Mucosa of descending colon (tissue), 3 donors: Measurements from ENCODE around the gene REXO1. TPM values are rescaled to one million over a fixed set of nuclear protein-coding genes. Genes with fewer than 3 reads are reported as not detected.
"Not testable (repeated sequence)": the region's sequence is repeated elsewhere in the genome, so short reads cannot be mapped to it uniquely, and the experiment has no call there.

ENCODE experiments used
- ATAC-seq: fragments of 200-7000 bp; cut with Tn5 transposase; one replicate; pipeline ENCODE4 v1.9.1; 2020; ENCODE audit warnings: mild to moderate bottlenecking, moderate library complexity
- DNase-seq, 3 donors: peaks; one replicate each; pipeline ENCODE4 v3.0.0-alpha.2; 2020
- H3K36me3 ChIP-seq: fragments of 200-600 bp; one replicate; pipeline ENCODE4 v1.8.0; 2021; ENCODE audit warnings: low read depth, mild to moderate bottlenecking
- H3K4me1 ChIP-seq: fragments of 200-600 bp; one replicate; pipeline ENCODE4 v1.8.0; 2021; ENCODE audit warnings: low read depth, mild to moderate bottlenecking
- H3K4me3 ChIP-seq: fragments of 200-600 bp; one replicate; pipeline ENCODE4 v1.8.0; 2021; ENCODE audit warnings: mild to moderate bottlenecking
- H3K9me3 ChIP-seq: fragments of 200-600 bp; one replicate; pipeline ENCODE4 v1.8.0; 2021; ENCODE audit warnings: mild to moderate bottlenecking
- CTCF ChIP-seq: fragments of 200-600 bp; IDR thresholded peaks from one replicate; pipeline ENCODE4 v1.8.0; 2022; ENCODE audit warnings: antibody characterized with exemption, mild to moderate bottlenecking
- intact Hi-C, 2 donors: fragments of 100-400 bp; cut with DNase I in 1 of 2; cut with micrococcal nuclease in 1 of 2; formaldehyde crosslinking; loops; one replicate each; pipeline versions ENCODE4 v1.11.0 to v1.11.1; 2022; cut with DNase I, micrococcal nuclease
- total RNA-seq, 3 donors: library from RNA; stranded (reverse); fragmentation: NEBNext Ultra II Directional in 2 of 3; extraction: Animal tissue kit (Norgen Biotek cat#: 25700) in 2 of 3; gene quantifications; one replicate each; pipeline versions ENCODE4 v1.2.1 to v1.2.4, GENCODE V29; 2021 to 2023
- donor health status: DM: no; HTN: no; CAD: no; lungs with moderate emphysema.
- donor health status: DM: no; HTN: no; CAD: no.
- donor health status: DM: no; HTN: yes; CAD: no.

The REXO1 gene
- total RNA-seq, 3 donors from 2014 or later = 45.4 to 54.3 (median 50.2) TPM

DNA sequence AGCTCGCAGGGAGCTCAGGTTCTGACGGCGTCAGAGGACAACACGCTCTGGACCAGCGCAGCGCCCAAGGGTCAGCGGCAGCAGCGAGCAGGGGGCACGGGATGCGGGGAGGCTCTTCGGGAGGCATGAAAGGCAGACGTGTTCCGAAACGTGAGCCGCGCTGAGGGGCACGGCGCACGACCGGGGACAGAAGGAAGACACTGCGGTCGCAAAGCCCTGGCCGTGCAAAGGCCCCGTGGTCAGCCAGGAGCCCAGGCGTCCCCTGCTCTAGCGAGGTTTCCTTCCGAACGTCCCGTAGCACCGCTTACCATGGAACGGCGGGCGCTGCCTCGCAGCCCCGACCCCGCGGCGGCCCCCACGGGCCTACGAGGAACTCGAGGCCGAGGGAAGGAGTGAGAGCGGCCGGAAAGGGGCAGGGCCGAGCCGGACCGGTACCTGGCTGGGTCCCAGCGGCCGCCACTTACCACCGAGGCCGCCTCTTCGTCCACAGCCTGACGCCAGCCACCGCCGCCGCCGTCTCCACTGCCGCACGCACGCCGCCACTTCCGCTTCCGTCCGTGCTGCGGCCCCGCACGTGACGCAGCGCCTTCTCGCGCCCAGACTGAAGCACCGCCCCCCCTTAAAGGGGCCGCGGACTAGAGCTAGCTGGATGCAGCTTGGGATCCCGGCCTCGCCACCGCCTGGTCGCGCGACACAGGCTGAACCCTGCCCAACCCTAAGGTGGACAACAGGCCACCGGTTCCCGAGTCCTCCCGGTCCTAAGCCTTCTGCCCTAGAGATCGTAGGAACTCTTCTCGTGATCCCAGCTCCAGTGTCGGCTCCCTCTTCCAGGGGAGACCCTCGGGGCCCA is 27.6 kb upstream of the REXO1 start:
- no peak for TF ChIP-seq CTCF
- H3K4me1 ChIP-seq = peaks cover 19% of the 10 kb centered on the region
- no peaks in the 10 kb centered on the region for H3K36me3 ChIP-seq
- H3K9me3 ChIP-seq = no peaks in the 10 kb centered on the region
- DNase-seq (peak; percentile 94 to 98 (median 95)), ATAC-seq (peak; percentile 98)
- intact Hi-C loops = no loop called here
- peak overlapping the region; percentile 80 for H3K4me3 ChIP-seq

- H3K4me3 ChIP-seq = peak overlapping the region; percentile 80
- H3K9me3 ChIP-seq, intact Hi-C loops, H3K36me3 ChIP-seq: not testable (repeated sequence)
- peak in 1 of 3 donors; percentile 3 for DNase-seq
- ATAC-seq = peak; percentile 12
- H3K4me1 ChIP-seq = peaks cover 16% of the 10 kb centered on the region
Observed at GRCh38 chr19:1875265-1875645, 27.0 kb upstream of the REXO1 start.

DNA sequence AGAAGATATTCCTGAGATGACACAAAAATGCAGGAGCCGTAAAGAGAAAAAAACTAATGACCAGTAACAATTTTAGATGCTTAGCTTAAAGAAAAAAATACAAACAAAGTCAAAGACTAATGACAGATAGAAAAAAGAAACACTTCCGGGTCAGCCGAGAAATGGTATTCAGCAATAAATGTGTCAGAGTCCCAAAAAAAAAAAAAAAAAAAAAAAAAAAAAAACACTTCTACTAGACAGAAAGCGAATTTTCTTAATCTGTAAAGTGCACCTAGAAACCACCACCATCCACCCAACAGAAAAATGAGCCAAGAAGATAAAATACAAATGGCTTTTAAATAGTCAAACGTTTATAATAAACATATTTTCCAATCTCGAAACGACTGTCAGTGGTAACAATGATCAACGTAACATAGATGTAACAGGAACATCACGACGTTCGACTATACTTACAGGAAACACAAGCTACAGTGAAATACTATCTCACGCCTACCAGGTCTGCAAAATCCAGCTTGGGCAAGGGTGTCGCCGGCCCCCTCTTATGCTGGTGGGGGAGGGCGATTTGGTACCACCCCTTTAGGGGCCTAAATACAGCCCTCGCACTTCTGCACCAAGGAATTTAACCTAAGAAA is 26.4 kb upstream of the REXO1 start:
- DNase-seq (no peak), ATAC-seq (no peak)
- Histone ChIP-seq H3K4me1 (peaks cover 16% of the 10 kb centered on the region), H3K9me3 (no peaks in the 10 kb centered on the region), H3K36me3 (no peaks in the 10 kb centered on the region), H3K4me3 (no peak overlapping the region)
- intact Hi-C loops = no loop called here
- no peak for TF ChIP-seq CTCF

GRCh38 chr19:1873524-1874473 is 25.5 kb upstream of the REXO1 start:
- no peak for ATAC-seq
- intact Hi-C loops = no loop called here
- Histone ChIP-seq H3K4me1 (peaks cover 16% of the 10 kb centered on the region), H3K9me3 (no peaks in the 10 kb centered on the region), H3K36me3 (no peaks in the 10 kb centered on the region), H3K4me3 (no peak overlapping the region)
- peak in 2 of 3 donors; percentile 22 to 53 for DNase-seq
- no peak for TF ChIP-seq CTCF

GRCh38 chr19:1872807-1873523 is 24.7 kb upstream of the REXO1 start:
- peaks cover 16% of the 10 kb centered on the region for H3K4me1 ChIP-seq
- DNase-seq (peak in 2 of 3 donors; percentile 2 to 58), ATAC-seq (no peak)
- H3K36me3 ChIP-seq = no peaks in the 10 kb centered on the region
- TF ChIP-seq CTCF = no peak
- intact Hi-C loops = no loop called here
- H3K4me3 ChIP-seq = no peak overlapping the region
- H3K9me3 ChIP-seq = no peaks in the 10 kb centered on the region
